ENCODE data around the gene PTTG1IP.
A peak's percentile ranks its signal among the peaks of the same experiment; 100 is the strongest.
"Not testable (repeated sequence)": the region's sequence is repeated elsewhere in the genome, so short reads cannot be mapped to it uniquely, and the experiment has no call there.

The PTTG1IP gene

GRCh38 chr21:44845418-44846223, 27.9 kb downstream of the PTTG1IP start:
- peak; percentile 51 for DNase-seq (ENCODE audit: low read depth)

- no peak for DNase-seq (ENCODE audit: low read depth)
Observed at GRCh38 chr21:44844256-44844655, 29.2 kb downstream of the PTTG1IP start.

GRCh38 chr21:44842721-44843445, 30.6 kb downstream of the PTTG1IP start:
- no peak for DNase-seq (ENCODE audit: low read depth)

GRCh38 chr21:44842087-44842486, 31.4 kb downstream of the PTTG1IP start:
- DNase-seq (ENCODE audit: low read depth): no peak

- no peak for DNase-seq (ENCODE audit: low read depth)
Observed at GRCh38 chr21:44840771-44841170, 32.7 kb downstream of the PTTG1IP start.

- DNase-seq (ENCODE audit: low read depth): no peak
Observed at GRCh38 chr21:44838951-44839350, 34.5 kb downstream of the PTTG1IP start.

- DNase-seq (ENCODE audit: low read depth): no peak
Observed at GRCh38 chr21:44838039-44838895, 35.2 kb downstream of the PTTG1IP start.

- no peak for DNase-seq (ENCODE audit: low read depth)
Observed at GRCh38 chr21:44837537-44837936, 36.0 kb downstream of the PTTG1IP start.

- peak; percentile 28 for DNase-seq (ENCODE audit: low read depth)
Observed at GRCh38 chr21:44836666-44837471, 36.6 kb downstream of the PTTG1IP start.

GRCh38 chr21:44836349-44836665, 37.2 kb downstream of the PTTG1IP start:
- no peak for DNase-seq (ENCODE audit: low read depth)

GRCh38 chr21:44835647-44835973, 37.9 kb downstream of the PTTG1IP start:
- no peak for DNase-seq (ENCODE audit: low read depth)

GRCh38 chr21:44834951-44835646, 38.4 kb downstream of the PTTG1IP start:
- no peak for DNase-seq (ENCODE audit: low read depth)

GRCh38 chr21:44834231-44834950, 39.1 kb downstream of the PTTG1IP start:
- DNase-seq (ENCODE audit: low read depth): no peak

- DNase-seq (ENCODE audit: low read depth): no peak
Observed at GRCh38 chr21:44833663-44834062, 39.8 kb downstream of the PTTG1IP start.

- DNase-seq (ENCODE audit: low read depth): not testable (repeated sequence)
Observed at GRCh38 chr21:44832516-44833255, 40.8 kb downstream of the PTTG1IP start.

GRCh38 chr21:44831227-44831860, 42.1 kb downstream of the PTTG1IP start:
- DNase-seq (ENCODE audit: low read depth): no peak

GRCh38 chr21:44829507-44830092, 43.9 kb downstream of the PTTG1IP start:
- no peak for DNase-seq (ENCODE audit: low read depth)

- DNase-seq (ENCODE audit: low read depth): no peak
Observed at GRCh38 chr21:44828362-44829056, 45.0 kb downstream of the PTTG1IP start.

Data from fibroblast of gingiva (primary cell).